Fibroblast of the conjunctiva (primary cell): ENCODE measurements around the gene RFX8.

ENCODE experiments used
- DNase-seq: peaks from one replicate; pipeline ENCODE4 v3.0.0-alpha.2; 2010; ENCODE audit warnings: low read depth

Gene RFX8

GRCh38 chr2:101410114-101410513, 64.8 kb downstream of the RFX8 start:
- no peak for DNase-seq

GRCh38 chr2:101409699-101410098, 65.2 kb downstream of the RFX8 start:
- DNase-seq, result no peak

- DNase-seq, result no peak
These were observed 66.0 kb downstream of the RFX8 start for GRCh38 chr2:101408925-101409324.

- DNase-seq, result no peak
These were observed 69.5 kb downstream of the RFX8 start for GRCh38 chr2:101405351-101405899.

GRCh38 chr2:101403745-101404144, 71.2 kb downstream of the RFX8 start:
- DNase-seq, result no peak

GRCh38 chr2:101402630-101403029, 72.3 kb downstream of the RFX8 start:
- DNase-seq, result no peak

- no peak for DNase-seq
These were observed 73.0 kb downstream of the RFX8 start for GRCh38 chr2:101401906-101402305.

- DNase-seq, result no peak
These were observed 73.6 kb downstream of the RFX8 start for GRCh38 chr2:101401326-101401665.

- DNase-seq, result no peak
These were observed 74.2 kb downstream of the RFX8 start for GRCh38 chr2:101400506-101401325.

GRCh38 chr2:101400048-101400447, 74.9 kb downstream of the RFX8 start:
- no peak for DNase-seq

GRCh38 chr2:101399021-101399799, 75.7 kb downstream of the RFX8 start:
- no peak for DNase-seq

GRCh38 chr2:101398116-101398821, 76.6 kb downstream of the RFX8 start:
- DNase-seq, result no peak

GRCh38 chr2:101396316-101396717, 78.6 kb downstream of the RFX8 start:
- DNase-seq, result peak; percentile 43

- no peak for DNase-seq
These were observed 79.2 kb downstream of the RFX8 start for GRCh38 chr2:101395545-101396315.

- DNase-seq, result no peak
These were observed 86.7 kb downstream of the RFX8 start for GRCh38 chr2:101388232-101388631.

- no peak for DNase-seq
These were observed 87.6 kb downstream of the RFX8 start, which contains the start of gene CREG2 for GRCh38 chr2:101387151-101387834. CREG2 (minus strand) TSS chr2:101387503; CDS start chr2:101387457, 46 bp downstream.

GRCh38 chr2:101386599-101387150, 88.2 kb downstream of the RFX8 start:
- no peak for DNase-seq

GRCh38 chr2:101383016-101383541, 91.8 kb downstream of the RFX8 start:
- DNase-seq, result no peak

GRCh38 chr2:101382442-101382841, 92.5 kb downstream of the RFX8 start:
- no peak for DNase-seq

- no peak for DNase-seq
These were observed 94.5 kb downstream of the RFX8 start for GRCh38 chr2:101380376-101380775.
